ENCODE results near the gene RANBP1. TPM values are rescaled to one million over a fixed set of nuclear protein-coding genes. Genes with fewer than 3 reads are reported as not detected.

RANBP1 gene
- total and polyA plus RNA-seq, 4 experiments from 2014 or later = 61.9 to 111 (median 77.4) TPM

- peaks cover 48% of the 10 kb centered on the region for H3K4me1 ChIP-seq (ENCODE audit: insufficient read depth, low read length)
- peaks cover 9 to 48% (median 35%) of the 10 kb centered on the region in 4 donors for H3K4me1 Mint-ChIP-seq
- H3K36me3 Mint-ChIP-seq = peaks cover 0 to 13% of the 10 kb centered on the region in 2 donors
- H3K4me3 ChIP-seq (ENCODE audit: low read length in 2 of 2) = peak overlapping the region; percentile 21 to 57
- peaks cover 2% of the 10 kb centered on the region for H3K36me3 ChIP-seq (ENCODE audit: insufficient read depth, low read length)
- H3K9me3 ChIP-seq (ENCODE audit: control insufficient read depth in 1 of 2, low read length in 2 of 2) = no peaks in the 10 kb centered on the region
- peak overlapping the region; percentile 41 to 76 (median 53) for H3K4me3 Mint-ChIP-seq
- peaks cover 0 to 2% (median 0%) of the 10 kb centered on the region in 8 donors for H3K9me3 Mint-ChIP-seq
- intact Hi-C loops (cut with micrococcal nuclease) = loop anchor here (1.0 to 5.0 kb wide), 4 partner anchors 14 to 699 kb away; partner anchors contain the start of genes HIRA, MRPL40, TANGO2 and TRMT2A
- no peaks in the 10 kb centered on the region for H3K27me3 ChIP-seq (ENCODE audit: insufficient read depth, low read length)
- H3K27ac Mint-ChIP-seq = peak overlapping the region; percentile 31 to 88 (median 73)
- peak; percentile 72 to 79 (median 75) for DNase-seq
- ChIA-PET POLR2A (ENCODE audit: partially characterized antibody) (interaction anchor here (1.0 to 2.9 kb wide), 4 partner anchors 14 to 189 kb away, joined by 4 to 28 read pairs (median 9); partner anchors contain the start of genes COMT, RANBP1, TANGO2 and TRMT2A), CTCF (ENCODE audit: partially characterized antibody) (interaction anchor here (1.7 to 2.9 kb wide), 2 partner anchors 159 to 162 kb away, joined by 6 to 26 read pairs; no protein-coding TSS in a partner anchor)
- H3K27me3 Mint-ChIP-seq = no peaks in the 10 kb centered on the region
- peak overlapping the region; percentile 79 for H3K27ac ChIP-seq (ENCODE audit: low read depth, low read length)
These were observed 15.1 kb downstream of the RANBP1 start for GRCh38 chr22:20130731-20131596.

- peaks cover 0 to 2% (median 0%) of the 10 kb centered on the region in 8 donors for H3K9me3 Mint-ChIP-seq
- DNase-seq = peak in 4 of 5 donors; percentile 31 to 42 (median 34)
- peaks cover 12 to 54% (median 39%) of the 10 kb centered on the region in 4 donors for H3K4me1 Mint-ChIP-seq
- Histone ChIP-seq H3K27me3 (ENCODE audit: insufficient read depth, low read length) (no peaks in the 10 kb centered on the region), H3K36me3 (ENCODE audit: insufficient read depth, low read length) (no peaks in the 10 kb centered on the region), H3K4me1 (ENCODE audit: insufficient read depth, low read length) (peaks cover 52% of the 10 kb centered on the region), H3K27ac (ENCODE audit: low read depth, low read length) (peak within 1 kb of the TSS; percentile 79), H3K9me3 (ENCODE audit: control insufficient read depth in 1 of 2, low read length in 2 of 2) (no peaks in the 10 kb centered on the region), H3K4me3 (ENCODE audit: low read length in 2 of 2) (peak within 1 kb of the TSS; percentile 21 to 57)
- ChIA-PET CTCF (ENCODE audit: partially characterized antibody) (no interaction called here), POLR2A (ENCODE audit: partially characterized antibody) (interaction anchor here (2.9 kb wide), 2 partner anchors 14 to 161 kb away, joined by 13 to 28 read pairs; partner anchors contain the start of genes RANBP1 and TRMT2A)
- intact Hi-C loops (cut with micrococcal nuclease) = loop anchor here (1.0 to 5.0 kb wide), 4 partner anchors 14 to 699 kb away; partner anchors contain the start of genes HIRA, MRPL40, TANGO2 and TRMT2A
- peak within 1 kb of the TSS; percentile 76 to 86 (median 80) for H3K4me3 Mint-ChIP-seq
- H3K27ac Mint-ChIP-seq = peak within 1 kb of the TSS; percentile 57 to 88 (median 77)
- H3K27me3 Mint-ChIP-seq = no peaks in the 10 kb centered on the region
- peaks cover 0 to 9% of the 10 kb centered on the region in 2 donors for H3K36me3 Mint-ChIP-seq
These were observed 15.6 kb downstream of the RANBP1 start, which contains the start of gene ZDHHC8 for GRCh38 chr22:20131597-20131858. TSS of gene ZDHHC8 (plus strand) at chr22:20131804. CDS start at chr22:20131948, 144 bp downstream.

DNA sequence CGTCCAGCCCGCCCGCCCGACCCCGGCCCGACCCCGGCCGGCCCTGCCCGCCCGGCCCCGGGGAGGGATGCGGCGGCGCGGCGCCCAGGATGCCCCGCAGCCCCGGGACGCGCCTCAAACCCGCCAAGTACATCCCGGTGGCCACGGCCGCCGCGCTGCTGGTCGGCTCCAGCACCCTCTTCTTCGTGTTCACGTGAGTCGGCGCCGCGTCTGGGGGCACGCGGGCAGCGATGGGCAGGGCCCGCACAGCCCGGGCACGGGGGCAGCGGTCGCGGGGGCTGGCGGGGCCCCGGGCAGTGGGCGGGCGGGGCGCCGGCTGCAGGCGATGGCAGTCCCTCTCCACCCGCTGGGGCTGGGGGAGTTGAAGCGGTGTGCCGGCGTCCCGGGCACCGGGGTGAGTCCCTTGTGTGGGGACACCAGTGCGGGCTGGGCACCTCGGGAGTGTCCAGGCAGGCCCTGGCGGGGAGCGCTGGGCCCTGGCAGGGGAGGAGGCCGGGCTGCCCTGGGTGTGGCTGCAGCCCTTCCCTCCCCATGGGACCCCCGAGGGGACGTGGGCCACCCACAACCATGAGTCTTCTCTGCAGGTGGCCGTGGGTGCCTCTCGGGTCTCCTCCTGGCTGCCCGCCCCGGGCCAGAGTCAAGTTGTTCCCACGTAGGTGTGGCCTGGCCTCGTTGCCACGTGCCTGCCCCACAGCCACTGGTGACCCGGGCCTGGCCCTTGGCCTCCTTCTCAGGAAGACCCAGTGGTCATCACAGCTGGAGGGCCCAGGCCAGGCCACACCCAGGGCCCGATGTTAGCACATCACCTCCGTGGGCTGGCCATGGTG, 16.2 kb downstream of the RANBP1 start:
- peaks cover 13 to 58% (median 40%) of the 10 kb centered on the region in 4 donors for H3K4me1 Mint-ChIP-seq
- Histone ChIP-seq H3K27me3 (ENCODE audit: insufficient read depth, low read length) (no peaks in the 10 kb centered on the region), H3K4me3 (ENCODE audit: low read length in 2 of 2) (peak overlapping the region; percentile 12 to 57), H3K27ac (ENCODE audit: low read depth, low read length) (peak overlapping the region; percentile 48), H3K36me3 (ENCODE audit: insufficient read depth, low read length) (no peaks in the 10 kb centered on the region), H3K9me3 (ENCODE audit: control insufficient read depth in 1 of 2, low read length in 2 of 2) (no peaks in the 10 kb centered on the region), H3K4me1 (ENCODE audit: insufficient read depth, low read length) (peaks cover 57% of the 10 kb centered on the region)
- peaks cover 0 to 9% of the 10 kb centered on the region in 2 donors for H3K36me3 Mint-ChIP-seq
- H3K9me3 Mint-ChIP-seq = peaks cover 0 to 2% (median 0%) of the 10 kb centered on the region in 8 donors
- H3K27ac Mint-ChIP-seq = peak overlapping the region in 3 of 7 donors; percentile 35 to 79 (median 57)
- POLR2A ChIA-PET (ENCODE audit: partially characterized antibody) = no interaction called here
- no peaks in the 10 kb centered on the region for H3K27me3 Mint-ChIP-seq
- CTCF ChIA-PET (ENCODE audit: partially characterized antibody) = no interaction called here
- DNase-seq = peak in 4 of 5 donors; percentile 21 to 40 (median 29)
- intact Hi-C loops (cut with micrococcal nuclease) = loop anchor here (1.0 to 5.0 kb wide), 4 partner anchors 15 to 700 kb away; partner anchors contain the start of genes HIRA, MRPL40, TANGO2 and TRMT2A
- peak overlapping the region; percentile 76 to 86 (median 80) for H3K4me3 Mint-ChIP-seq

- H3K4me3 Mint-ChIP-seq = peak overlapping the region; percentile 76 to 86 (median 80)
- peaks cover 0 to 5% of the 10 kb centered on the region in 2 donors for H3K36me3 Mint-ChIP-seq
- no peaks in the 10 kb centered on the region for H3K27me3 ChIP-seq (ENCODE audit: insufficient read depth, low read length)
- H3K27ac Mint-ChIP-seq = peak overlapping the region in 5 of 7 donors; percentile 48 to 82 (median 69)
- peaks cover 0 to 2% (median 0%) of the 10 kb centered on the region in 8 donors for H3K9me3 Mint-ChIP-seq
- peaks cover 15 to 64% (median 44%) of the 10 kb centered on the region in 4 donors for H3K4me1 Mint-ChIP-seq
- ChIA-PET CTCF (ENCODE audit: partially characterized antibody) (no interaction called here), POLR2A (ENCODE audit: partially characterized antibody) (no interaction called here)
- H3K36me3 ChIP-seq (ENCODE audit: insufficient read depth, low read length) = no peaks in the 10 kb centered on the region
- H3K27ac ChIP-seq (ENCODE audit: low read depth, low read length) = peak overlapping the region; percentile 48
- DNase-seq = no peak
- no peaks in the 10 kb centered on the region for H3K27me3 Mint-ChIP-seq
- peak overlapping the region; percentile 12 to 57 for H3K4me3 ChIP-seq (ENCODE audit: low read length in 2 of 2)
- peaks cover 61% of the 10 kb centered on the region for H3K4me1 ChIP-seq (ENCODE audit: insufficient read depth, low read length)
- intact Hi-C loops (cut with micrococcal nuclease) = loop anchor here (5.0 kb wide), 2 partner anchors 110 to 700 kb away; partner anchors contain the start of genes HIRA, MRPL40 and TANGO2
- H3K9me3 ChIP-seq (ENCODE audit: control insufficient read depth in 1 of 2, low read length in 2 of 2) = no peaks in the 10 kb centered on the region
These were observed 16.9 kb downstream of the RANBP1 start for GRCh38 chr22:20132686-20133246.

DNA sequence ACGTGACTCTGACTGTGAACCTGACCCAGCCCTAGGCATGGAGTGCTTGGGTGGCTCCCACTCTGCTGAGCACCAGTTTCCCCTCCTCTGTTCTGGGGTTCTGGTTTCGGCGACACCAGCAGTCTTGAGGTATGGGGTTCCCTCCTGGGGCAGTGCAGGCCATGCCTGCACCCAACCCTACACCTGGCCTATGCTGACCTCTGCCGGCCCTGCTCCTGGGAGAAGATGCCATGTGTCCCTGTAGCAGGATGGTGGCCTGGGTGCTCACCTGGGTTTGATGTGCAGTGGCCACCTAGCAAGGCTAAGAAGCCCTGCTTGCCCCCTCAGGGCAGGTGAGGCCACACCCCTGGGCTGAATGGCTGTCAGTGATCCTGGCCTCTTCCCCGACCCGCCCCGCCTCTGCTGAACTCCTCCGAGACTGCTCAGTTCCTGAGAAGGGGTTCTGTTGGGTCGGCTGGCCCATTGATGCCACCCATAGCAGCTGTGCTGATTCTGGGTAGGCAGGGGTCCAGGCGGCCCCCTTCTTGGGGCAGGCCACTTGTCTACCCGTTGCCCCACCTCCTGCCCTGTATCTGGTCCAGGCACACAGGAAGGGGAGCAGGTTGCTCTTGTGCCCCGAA, 18.1 kb downstream of the RANBP1 start:
- Histone ChIP-seq H3K4me3 (ENCODE audit: low read length in 2 of 2) (no peak overlapping the region), H3K9me3 (ENCODE audit: control insufficient read depth in 1 of 2, low read length in 2 of 2) (no peaks in the 10 kb centered on the region), H3K27me3 (ENCODE audit: insufficient read depth, low read length) (no peaks in the 10 kb centered on the region), H3K4me1 (ENCODE audit: insufficient read depth, low read length) (peaks cover 59% of the 10 kb centered on the region), H3K27ac (ENCODE audit: low read depth, low read length) (no peak overlapping the region), H3K36me3 (ENCODE audit: insufficient read depth, low read length) (no peaks in the 10 kb centered on the region)
- DNase-seq = no peak
- Mint-ChIP-seq H3K27ac (peak overlapping the region in 2 of 7 donors; percentile 55 to 57), H3K9me3 (peaks cover 0 to 2% (median 0%) of the 10 kb centered on the region in 8 donors), H3K36me3 (peaks cover 0 to 2% of the 10 kb centered on the region in 2 donors), H3K27me3 (no peaks in the 10 kb centered on the region), H3K4me3 (peak overlapping the region; percentile 48 to 86 (median 66)), H3K4me1 (peaks cover 15 to 68% (median 46%) of the 10 kb centered on the region in 4 donors)
- POLR2A ChIA-PET (ENCODE audit: partially characterized antibody) = no interaction called here
- CTCF ChIA-PET (ENCODE audit: partially characterized antibody) = no interaction called here
- intact Hi-C loops (cut with micrococcal nuclease) = loop anchor here (5.0 kb wide), 2 partner anchors 112 to 702 kb away; partner anchors contain the start of genes HIRA, MRPL40 and TANGO2

- ChIA-PET POLR2A (ENCODE audit: partially characterized antibody) (no interaction called here), CTCF (ENCODE audit: partially characterized antibody) (no interaction called here)
- no peaks in the 10 kb centered on the region for H3K9me3 ChIP-seq (ENCODE audit: control insufficient read depth in 1 of 2, low read length in 2 of 2)
- H3K27ac ChIP-seq (ENCODE audit: low read depth, low read length) = no peak overlapping the region
- peak overlapping the region in 2 of 7 donors; percentile 78 for H3K27ac Mint-ChIP-seq
- H3K9me3 Mint-ChIP-seq = no peaks in the 10 kb centered on the region
- intact Hi-C loops (cut with micrococcal nuclease) = no loop called here
- H3K36me3 Mint-ChIP-seq = peaks cover 0 to 2% of the 10 kb centered on the region in 2 donors
- peaks cover 47% of the 10 kb centered on the region for H3K4me1 ChIP-seq (ENCODE audit: insufficient read depth, low read length)
- H3K4me1 Mint-ChIP-seq = peaks cover 13 to 60% (median 37%) of the 10 kb centered on the region in 4 donors
- no peak for DNase-seq
- no peaks in the 10 kb centered on the region for H3K27me3 Mint-ChIP-seq
- no peaks in the 10 kb centered on the region for H3K27me3 ChIP-seq (ENCODE audit: insufficient read depth, low read length)
- H3K4me3 ChIP-seq (ENCODE audit: low read length in 2 of 2) = no peak overlapping the region
- H3K36me3 ChIP-seq (ENCODE audit: insufficient read depth, low read length) = no peaks in the 10 kb centered on the region
- H3K4me3 Mint-ChIP-seq = peak overlapping the region in 2 of 8 donors; percentile 2 to 52
These were observed 19.4 kb downstream of the RANBP1 start for GRCh38 chr22:20135265-20135664.
